Activated CD8-positive, alpha-beta memory T cell treated with anti-CD3 and anti-CD28 coated beads for 4 hours (primary cell): ENCODE measurements around the gene POU3F2.

ENCODE experiments used
- DNase-seq, 2 donors: peaks; one replicate each; pipeline ENCODE4 v3.0.0-alpha.2; 2020; ENCODE audit warnings: low read depth in 2 of 2

Gene POU3F2

DNA sequence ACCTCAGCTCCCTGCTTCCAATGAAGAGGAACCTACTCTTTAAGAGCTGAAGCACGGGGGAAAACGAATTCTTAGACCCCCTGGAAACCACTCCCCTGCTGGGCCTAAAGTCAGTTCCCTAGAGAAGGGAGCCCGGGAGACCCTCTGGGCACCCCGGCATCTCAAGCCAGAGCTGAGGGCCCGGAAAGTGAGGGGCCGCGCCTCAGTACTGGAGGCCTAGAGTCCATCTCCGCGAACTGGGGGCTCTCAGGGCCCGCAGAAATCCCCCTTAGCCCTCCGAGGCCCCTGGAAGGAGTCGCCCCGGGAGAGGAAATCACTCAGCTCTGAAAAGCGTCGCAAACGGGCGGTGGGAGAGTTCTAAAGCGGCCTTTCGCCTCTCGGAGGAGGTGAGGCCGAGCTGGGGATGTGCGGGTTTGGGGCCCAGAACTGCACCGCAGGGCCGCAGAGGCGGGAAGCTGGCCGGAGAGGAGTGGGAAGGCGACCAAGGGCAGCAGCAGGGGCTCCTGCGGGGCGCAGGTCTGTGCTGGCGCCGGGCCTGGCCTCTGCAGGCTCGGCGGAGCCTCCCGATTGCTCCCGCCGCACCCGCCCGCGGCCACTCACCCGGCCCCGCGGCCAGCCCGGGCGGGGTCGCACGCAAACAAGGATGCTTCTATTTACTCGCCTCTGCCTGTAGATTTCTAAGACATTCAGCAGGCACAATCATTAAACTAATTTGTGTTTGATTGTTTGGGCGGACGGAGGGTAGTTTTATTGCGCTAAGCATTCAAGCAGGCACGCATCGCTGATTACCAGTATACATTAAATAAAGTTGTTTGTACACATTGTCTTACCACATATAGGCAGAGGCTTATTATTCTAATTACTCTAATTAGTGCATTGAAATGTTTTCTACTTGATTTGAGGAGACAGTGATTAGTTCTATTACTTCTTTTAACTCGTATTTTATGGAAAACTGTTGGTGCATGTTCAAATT lies 9.2 kb downstream of the POU3F2 start:
- DNase-seq = no peak

DNA sequence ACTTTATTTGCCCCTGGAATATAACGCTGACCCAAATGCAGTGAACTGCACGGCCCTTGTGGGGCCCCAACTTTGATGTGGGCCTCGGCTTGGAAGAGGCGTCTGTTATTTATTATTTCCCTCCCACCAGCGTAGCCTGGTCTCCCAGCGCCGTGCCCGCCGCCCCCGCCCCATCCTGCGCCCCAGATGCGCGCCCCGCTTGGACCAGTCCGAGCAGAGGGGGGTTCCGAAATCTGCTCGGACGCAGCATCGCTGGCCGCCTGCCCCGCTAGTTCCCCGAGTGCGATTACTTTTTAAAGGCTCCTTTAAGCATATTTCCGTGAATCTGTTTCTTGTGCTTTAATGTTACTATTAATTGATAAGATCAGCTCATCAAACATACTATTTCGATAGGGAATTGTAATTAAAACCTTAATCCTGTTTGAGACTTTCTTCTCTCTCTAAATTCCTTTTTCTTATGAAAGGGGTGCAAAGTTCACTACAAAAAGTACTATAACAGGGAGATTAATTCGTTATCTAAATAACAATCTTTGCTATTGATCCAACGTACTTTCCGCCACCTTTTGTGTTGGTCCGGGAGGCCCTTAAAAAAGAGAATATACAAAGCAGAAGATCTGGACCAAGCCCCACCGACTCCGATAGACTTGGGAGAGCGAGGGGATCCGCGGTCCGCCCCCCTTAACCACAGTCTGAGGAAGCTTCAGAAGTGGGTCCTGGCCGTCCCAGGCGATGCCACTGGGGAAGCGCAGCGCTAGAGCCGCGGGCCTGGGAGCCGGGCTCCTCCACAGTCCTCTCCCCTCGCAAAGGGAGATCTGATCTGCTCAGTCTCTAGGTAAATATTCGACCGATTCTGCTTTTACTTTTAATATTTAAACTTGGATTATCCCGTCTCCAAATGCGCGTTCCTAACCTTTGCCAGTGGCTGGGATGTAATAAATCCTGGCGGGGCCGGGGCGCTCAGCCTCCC lies 10.2 kb downstream of the POU3F2 start:
- no peak for DNase-seq

DNA sequence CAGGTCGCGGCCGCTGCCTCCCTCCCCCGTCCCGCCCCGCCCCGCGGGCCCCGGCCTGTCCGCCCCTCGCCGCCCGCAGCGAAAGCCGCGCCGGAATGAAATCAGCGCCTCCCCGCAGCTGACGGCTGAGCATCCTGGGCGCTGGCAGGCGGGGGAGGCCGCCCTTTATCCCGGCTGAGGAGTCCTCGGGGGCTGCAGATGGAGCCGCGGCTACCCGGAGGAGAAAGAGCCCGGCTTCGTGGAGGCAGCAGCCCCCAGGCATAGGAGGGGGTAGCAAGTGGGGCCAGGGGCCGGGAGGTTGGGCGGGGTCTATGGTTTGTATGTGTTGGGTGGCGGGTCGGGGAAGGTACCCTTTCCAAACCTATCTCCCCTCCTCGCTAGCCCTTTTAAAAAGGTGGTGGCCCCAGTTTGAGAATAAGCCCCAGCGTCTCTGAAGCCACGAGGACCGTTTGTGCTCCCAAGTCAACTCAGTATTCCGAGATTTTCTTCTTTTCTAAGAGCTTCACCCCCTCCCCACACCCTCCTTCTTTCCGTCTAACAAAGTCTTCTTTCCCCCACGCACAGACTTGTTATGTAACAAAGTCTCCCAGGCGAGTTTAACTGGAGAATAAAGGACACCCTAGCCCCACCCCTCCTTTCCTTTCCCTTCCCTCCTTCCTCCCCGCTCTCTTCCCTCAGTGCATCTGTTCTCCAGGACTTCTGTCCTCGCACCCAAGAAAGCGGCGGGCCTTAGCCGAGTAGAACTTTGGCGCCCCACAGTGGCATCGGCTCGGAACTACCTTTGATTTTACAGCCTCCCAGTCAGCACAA lies 11.0 kb downstream of the POU3F2 start:
- peak in 1 of 2 donors; percentile 36 for DNase-seq

DNA sequence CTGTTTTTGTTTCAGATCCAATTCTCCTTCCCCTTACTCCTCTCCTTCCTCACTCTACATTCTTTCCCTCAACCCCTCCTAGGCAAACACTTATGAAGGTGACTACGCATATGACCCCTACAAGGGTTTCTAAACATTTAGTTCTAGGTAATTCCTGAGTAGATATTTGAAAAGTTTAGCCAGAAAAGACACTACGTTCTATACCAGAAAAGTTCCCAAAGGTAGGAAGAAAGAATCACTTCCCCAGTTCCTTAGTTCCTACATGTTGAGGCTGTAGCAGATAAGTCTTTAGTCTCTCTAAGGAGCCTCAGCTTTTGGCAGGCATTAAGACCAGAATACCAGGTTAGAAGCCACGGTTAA lies 11.6 kb downstream of the POU3F2 start:
- DNase-seq = no peak

DNA sequence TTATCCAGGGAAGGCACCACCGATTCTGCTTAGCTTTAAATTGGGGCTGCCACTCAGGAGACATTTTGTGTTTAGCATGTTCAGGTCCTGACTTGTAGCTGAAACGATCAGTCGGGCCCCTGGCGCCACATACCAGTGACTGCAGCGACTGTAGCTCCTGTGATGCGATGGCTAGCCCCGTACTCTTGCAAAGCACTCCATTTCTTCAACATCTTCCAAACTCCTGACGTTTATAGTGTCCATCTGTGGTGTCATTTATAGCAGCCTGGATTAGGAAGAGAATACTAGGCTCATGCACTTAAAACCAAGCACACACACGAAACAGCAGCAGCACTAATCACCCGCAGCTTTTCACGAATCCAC lies 13.0 kb downstream of the POU3F2 start:
- no peak for DNase-seq

DNA sequence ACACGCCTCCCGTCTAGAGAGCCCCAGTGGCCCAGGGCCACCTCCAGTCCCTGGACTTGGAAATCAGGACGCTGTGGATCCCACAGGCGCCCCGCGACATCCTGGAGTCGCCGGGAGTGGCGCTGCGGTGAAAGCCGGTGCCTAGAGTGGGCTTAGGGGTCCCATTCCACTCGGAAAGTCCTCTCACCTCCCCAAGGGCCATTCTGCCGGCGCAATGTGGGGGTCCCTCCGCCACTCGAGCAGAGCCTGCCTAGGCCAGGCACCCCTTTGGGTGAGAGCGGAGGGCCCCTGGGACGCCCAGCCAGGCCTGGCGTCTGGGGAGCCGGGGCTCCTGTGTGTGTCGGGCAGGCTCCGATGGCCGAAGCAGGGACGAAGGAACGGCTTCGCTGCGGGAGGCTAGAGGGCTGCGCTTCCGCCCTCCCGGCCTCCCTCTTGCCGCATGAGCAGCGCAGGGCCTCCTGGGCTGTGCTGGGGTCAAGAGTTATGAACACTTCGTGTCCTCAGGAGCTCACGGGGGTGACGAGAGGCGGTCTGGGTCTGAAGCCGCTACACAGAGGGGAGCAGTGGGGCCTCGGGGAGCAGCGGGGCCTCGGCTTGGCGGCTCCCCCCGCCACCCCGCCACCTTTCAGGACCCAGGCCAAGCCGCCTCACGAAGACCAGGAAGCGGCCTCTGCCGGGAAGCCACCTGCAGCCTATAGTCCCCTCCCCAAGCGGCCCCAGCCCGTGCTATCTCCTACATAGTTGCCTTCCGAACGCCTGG lies 13.6 kb downstream of the POU3F2 start:
- no peak for DNase-seq

DNA sequence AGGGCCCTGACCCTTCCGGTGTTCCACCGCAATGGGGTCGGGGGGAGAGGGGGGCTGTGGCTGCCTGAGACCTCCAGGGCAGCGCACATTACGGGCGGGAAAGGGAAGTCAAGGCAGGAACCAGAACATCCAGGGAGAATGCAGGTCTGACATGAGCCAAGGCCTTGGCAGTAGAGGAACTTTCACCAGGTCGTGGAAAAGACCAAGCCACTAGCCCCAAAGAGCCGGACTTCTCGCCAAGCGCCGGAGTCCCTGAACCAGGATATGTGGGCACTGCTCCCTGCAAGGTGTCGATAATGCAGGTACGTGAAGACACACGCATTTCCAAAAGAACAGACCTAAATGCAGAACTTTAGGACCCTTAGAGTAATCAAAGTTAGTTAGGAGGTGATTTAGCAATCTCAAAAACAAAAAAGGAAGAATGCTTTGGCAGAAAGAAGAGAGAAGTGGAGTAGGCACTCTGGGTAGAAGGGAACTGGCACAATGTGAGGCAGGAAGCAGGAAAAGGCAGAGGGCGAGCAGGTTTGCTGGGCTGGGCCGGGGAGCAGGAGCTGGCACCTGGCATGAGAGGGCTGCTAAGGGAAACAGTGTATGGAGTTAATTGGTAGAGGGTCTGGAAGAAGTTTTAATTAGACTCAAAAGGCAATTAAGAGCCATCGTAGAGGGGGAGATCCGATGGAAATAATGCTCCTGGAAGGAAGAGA lies 14.3 kb downstream of the POU3F2 start:
- DNase-seq = no peak

DNA sequence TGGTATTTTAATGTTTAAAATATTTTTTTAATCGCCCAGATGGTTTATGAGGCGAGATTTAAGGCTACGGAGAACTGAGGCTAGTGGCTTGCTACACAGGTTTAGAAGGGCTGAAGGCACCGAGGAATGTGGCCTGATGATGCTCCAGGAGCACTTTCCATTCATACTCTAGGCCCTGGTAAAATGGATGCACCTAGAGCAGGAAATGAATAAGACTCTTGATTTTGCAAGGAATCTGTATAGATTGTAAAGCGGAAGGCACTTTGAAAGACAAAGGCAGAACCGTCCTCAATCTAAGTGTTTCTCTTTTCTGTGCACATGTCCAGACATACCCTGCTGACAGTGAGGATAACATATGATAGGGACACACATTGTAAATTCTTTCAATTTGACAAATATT lies 30.1 kb downstream of the POU3F2 start:
- DNase-seq = no peak

DNA sequence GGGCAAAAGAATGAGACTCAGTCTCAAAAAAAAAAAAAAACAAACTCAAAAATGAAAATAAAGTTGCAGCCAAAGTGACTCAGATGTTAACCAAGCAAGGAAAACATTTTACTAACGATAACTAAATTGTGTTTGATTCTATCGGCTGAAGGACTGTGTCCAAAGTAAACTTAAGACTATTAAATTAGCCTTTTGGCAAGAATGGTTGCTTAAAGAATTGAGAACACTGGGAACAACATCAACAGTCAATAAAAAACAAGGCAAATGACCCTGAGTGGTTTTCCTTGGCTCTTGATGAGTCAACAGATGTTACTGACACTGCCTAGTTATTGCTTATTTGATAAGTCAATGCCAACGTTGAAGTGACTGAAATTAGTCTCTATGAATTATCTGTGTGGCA lies 36.7 kb downstream of the POU3F2 start:
- DNase-seq = no peak

DNA sequence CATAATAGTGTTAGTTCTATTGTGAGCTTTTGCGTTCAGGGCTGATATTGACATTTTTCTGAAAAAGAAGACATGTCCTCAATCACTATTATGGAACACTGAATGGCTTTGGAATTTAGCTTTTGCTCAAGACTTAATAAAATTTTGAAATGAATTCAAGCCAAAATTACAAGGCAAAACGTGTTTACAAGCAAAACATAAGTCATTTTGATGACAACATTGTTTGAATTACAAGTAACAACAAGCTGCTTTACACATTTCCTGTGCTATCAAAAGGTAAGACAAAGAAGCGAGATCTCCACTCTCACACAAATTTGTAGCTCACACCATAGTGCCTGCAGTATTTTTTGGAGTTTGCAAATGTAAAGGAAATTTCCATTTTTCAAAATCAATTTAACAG lies 37.4 kb downstream of the POU3F2 start:
- no peak for DNase-seq

DNA sequence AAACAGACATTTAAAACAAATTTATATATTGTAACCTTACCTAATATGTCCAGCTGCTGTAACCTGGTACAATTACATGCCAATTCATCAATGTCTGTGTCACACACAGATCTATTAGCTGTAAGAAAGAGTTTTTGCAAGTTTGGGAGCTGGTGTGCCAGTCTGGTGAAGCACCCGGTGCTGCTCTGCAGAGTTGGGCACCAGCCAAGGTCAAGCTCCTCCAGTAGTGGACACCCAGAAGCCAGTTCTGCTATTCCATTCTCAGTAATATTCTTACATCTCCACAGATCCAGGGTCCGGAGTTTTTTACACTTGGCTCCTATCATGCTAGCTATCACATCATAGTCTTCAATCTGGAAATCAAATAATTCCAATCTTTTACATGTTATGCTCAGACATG lies 41.0 kb downstream of the POU3F2 start:
- DNase-seq = no peak

DNA sequence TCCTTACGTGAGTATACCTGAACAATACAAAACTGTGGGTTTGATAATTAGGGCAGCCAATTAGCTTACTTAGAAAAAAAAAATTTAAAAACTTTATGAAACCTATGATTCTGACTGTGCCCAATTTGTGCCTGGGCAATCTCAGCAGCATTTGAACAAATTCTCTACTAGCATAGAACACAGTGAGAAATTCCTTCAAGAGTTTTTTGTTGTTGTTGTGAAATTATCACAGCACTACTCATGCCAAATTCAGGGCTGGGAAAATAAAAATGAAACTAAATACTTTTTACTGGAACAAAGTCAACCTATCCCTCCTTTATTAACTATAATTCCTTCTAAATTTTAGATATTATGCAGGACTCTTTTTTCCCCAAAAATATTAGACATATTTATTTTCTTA lies 42.9 kb downstream of the POU3F2 start:
- DNase-seq = no peak

DNA sequence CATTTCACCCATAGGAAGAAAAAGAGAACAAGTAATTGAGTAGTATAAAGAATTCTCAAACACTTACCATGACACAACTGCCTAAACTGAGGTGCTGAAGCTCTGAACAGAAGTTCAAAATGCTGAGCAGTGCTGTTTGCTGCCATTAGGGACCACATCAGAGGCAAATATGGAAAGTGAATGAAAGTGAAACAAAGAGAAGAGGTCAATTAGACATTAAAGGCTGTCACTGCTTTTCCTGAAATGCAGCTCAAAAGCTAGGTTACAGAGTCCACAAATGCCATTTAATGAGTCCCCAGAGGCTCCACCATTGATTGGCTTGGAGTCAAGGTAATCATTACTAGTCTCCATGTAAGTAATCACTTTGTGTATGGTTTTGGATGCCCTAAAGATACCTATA lies 46.1 kb downstream of the POU3F2 start:
- no peak for DNase-seq

DNA sequence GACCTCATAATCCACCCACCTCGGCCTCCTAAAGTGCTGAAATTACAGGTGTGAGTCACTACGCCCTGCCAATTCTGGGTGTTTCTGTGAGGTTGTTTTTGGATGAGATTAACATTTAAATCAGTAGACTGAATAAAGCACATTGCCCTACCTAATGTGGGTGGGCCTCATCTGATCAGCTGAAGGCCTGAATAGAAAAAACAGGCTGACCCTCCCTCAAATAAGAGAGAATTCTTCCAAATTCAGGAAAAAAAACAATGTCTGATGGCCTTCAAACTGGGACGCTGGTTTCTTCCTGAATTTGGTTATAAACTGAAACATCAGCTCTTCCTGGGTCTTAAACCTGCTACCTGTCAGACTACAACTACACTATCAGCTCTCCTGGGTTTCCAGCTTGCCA lies 51.0 kb downstream of the POU3F2 start:
- no peak for DNase-seq

DNA sequence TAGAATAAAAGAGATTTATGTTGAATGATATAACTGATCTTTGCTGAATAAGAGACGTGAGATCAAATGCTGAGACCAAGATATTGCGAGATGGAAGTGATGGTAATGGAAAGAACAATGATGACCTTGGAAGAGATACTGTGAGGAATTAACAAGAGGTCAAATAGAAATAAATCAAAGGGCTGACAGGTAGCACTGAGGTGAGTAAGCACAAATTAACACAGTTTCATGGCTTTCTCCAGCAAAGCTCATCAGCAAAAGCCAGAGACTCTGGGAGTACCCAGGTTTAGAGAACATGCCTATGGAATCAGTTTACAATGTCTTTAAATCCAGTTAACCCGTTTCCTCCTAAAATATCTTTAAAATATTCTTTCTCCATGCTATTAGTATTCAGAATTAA lies 53.3 kb downstream of the POU3F2 start:
- DNase-seq = no peak
